ENCODE results near the gene RERE.

RERE gene

DNA sequence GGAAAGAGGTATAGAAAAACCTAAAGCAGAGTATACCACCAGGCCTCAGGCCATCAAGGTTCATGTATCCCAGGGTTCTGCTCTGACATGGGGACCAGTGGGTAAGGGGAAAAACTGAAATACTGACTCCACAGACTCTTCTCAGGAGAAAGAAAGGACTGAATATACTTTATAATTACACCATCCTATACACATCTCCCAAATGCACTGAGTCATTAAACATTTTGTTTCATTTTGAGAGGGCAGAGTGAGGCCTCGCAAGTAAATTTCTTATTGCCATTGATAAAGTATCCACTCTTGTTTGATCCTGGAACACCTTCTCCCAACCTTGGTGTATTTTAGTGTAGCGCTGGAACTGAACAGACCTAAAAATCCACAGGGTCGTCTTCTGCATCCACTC is 251.6 kb downstream of the RERE start:
- DNase-seq, result no peak

DNA sequence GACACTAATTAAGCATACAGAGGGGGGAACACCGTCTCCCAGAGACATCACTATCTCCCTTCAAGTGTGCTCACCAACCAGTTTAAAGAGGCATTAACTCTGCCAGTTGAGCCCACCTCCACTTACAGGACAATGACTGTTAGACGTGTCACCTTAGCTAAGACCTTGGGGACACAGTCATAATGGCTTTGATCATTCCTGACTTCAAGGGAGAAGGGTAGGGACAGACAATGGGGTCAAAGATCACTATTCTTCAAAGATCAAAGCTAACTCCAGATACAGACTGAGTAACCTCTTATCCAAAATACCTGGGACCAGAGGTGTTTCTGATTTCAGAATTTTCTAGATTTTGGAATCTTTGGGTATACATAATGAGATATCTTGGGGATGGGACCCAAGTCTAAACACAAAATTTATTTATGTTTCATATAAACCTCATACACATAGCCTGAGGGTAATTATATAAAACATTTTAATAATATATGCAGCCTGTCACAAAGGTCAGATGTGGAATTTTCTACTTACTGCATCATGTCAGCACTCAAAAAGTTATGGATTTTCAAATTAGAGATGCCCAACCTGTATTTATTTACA is 253.4 kb downstream of the RERE start:
- no peak for DNase-seq

DNA sequence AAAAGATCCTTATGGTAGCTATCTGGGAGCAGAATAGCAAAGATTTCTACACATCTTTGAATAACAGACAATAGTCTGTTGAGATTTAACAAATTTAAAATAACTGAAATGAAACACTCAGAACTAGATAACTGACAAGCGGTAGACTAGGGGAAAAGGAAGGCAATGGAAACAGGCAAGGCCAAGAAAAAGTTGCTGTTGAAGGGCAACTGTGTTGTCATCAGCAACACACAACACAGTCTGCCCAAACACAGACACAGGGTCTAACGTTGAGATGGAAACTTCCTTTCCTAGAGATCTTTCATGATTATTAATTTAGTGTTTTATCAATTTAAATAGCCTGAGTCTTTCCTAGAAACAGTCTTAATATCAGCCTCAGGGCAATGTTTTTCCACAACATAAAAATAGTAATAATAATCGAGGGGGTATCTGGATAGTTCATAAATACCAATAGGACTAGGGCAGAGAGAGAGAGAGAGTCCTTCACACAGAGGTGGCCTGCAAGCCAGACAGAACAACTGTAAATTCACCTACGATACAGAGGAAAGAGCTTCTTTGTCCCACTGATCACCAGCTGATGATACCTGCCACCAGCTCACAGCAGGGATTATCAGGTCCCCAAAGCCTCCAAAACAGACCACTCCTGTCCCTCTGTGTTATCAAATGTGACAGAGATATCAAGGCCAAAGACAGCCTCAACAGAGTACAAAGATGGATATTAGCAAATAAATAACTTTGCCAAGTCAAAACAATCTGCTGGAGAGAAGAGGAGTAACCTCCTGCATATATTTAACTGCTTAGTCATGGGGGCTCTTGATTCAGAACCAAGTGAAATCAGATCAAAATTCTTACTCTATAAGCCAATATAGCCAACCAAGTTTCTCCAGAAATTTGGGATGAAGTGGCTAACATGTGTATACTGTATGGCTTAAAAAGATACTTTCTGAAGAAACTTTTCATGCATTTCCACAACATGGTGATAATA is 254.3 kb downstream of the RERE start:
- no peak for DNase-seq

DNA sequence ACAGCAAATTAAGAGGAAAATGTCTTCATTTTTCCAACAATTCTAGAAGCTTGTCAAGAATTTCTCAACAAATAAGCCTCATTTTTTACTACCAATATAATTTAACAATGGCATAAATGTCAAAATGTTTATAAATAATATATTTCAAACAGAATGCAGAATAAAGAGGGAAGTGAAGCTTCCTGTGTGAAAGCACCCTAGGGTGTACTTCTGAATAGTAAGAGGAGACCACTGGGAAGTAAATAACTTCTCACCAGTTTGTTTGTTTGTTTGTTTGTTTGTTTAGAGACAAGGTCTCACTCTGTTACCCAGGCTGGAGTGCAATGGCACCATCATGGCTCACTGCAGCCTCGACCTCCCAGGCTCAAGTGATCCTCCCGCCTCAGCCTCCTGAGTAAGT is 255.2 kb downstream of the RERE start:
- no peak for DNase-seq

DNA sequence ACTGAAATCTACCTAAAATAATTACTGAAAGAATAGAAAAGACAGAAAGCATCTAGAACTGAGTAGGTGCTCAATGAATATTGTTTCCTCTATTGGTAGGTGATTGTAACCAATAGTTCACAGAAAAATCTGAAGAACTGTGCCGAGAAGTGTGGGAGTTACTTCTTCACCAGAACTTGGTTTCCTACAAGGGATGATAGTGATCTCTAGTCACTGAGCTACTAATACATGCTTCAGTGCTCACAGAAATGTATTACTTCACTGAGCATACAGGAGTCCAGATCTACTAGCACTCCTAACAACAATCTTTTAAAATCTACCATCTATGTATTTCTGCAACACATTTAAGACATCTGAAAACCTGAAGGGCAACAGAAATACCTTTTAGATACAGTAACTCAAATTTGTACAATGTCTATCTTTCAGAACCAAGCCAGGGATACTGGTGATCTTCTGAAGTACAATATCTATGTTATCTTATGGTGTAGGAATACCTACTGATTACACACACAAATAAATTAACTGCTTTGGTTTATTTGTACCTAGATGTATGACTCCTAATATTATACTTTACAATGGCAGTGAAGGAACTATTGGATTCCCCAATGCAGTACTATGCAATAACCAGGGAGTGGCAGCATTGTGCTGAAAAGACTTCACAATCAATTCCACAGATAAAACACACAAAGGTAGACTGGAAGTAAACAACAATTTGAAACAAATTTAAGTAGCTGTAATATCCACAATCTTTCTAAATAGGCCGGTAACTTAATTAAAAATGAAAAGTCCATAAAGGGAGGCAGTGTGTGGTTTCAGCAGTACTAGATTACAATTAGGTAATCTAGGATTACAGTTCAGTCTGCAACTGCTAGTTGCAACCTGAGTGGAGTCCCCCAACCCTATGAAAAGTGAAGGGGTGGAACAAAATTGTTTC is 256.6 kb downstream of the RERE start:
- DNase-seq, result no peak

DNA sequence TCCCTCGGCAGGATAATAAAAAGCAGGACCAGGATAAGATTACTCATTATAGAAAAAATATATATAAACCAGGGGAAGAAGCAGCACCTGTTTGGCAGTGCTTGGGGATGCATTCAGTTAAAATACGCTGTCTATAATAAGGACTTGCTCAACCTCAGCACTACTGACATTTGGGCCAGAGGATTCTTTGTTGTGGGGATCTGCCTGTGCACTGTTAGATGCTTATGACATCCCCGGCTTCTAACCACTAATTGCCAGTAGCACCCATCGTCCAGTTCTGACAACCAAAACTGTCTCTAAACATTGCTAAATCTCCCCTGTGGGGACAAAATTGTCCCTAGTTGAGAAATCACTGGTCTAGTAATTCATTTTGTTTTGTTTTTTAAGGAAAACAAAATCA is 257.4 kb downstream of the RERE start:
- no peak for DNase-seq

DNA sequence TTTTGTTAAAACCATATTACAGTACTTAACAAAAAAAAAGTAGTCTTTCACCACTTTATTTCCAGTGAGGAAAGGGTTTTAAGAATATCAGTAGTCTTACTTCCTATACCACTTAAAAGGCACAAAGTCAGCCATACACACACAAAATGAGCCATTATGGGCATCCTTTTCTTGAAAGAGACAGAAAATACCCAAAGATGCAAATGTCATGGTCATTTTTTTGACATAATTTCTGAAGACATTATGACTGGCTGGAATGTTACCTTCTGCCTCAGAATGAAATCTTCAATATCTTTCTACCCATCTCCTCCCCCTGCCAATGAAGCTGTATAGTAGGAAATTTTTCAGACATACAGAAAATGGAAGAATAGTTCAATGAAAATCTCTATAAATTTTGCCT is 261.9 kb downstream of the RERE start:
- DNase-seq, result no peak

DNA sequence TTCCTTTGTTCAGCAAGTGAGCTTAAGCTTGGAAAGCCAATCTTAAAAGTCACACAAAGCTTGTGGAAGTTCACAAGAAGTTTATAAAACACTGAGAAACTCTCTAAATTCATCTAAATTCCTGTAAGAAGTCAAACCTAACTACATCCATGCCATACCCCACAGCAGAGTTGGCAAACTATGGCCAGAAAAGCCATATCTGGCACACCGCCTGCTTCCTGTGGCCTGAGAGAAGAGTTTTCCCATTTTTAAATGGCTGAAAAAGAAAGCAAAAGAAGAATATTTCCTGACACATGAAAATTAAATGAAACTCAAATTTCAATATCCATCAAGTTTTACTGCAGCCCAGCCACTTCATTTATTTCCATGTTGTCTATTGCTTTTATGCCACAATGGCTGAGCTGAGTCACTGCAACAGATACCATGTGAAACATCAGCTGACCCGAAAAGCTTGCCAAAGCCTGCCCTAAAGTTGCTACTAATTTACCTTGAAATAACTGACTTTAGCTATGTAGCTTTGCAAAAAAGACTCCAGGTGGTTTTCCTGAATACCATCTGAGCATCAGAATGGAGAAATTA is 262.4 kb downstream of the RERE start:
- DNase-seq, result no peak

DNA sequence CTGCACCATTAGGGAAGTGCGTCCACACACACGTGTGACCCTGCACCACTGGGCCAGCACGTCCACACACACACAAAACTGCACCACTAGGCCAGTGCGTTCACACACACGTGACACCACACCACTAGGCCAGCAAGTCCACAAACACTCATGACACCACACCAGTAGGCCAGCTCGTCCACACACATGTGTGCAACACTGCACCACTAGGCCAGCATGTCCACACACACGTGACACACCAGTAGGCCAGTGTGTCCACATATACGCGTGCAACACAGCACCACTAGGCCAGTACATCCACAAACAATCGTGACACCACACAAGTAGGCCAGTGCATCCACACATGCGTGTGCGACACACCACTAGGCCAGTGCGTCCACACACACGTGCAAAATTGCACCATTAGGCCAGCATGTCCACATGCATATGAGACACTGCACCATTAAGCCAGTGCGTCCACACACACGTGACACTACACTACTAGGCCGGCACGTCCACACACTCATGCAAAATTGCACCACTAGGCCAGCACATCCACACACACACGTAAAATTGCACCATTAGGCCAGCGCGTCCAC is 264.5 kb downstream of the RERE start:
- DNase-seq, result no peak

DNA sequence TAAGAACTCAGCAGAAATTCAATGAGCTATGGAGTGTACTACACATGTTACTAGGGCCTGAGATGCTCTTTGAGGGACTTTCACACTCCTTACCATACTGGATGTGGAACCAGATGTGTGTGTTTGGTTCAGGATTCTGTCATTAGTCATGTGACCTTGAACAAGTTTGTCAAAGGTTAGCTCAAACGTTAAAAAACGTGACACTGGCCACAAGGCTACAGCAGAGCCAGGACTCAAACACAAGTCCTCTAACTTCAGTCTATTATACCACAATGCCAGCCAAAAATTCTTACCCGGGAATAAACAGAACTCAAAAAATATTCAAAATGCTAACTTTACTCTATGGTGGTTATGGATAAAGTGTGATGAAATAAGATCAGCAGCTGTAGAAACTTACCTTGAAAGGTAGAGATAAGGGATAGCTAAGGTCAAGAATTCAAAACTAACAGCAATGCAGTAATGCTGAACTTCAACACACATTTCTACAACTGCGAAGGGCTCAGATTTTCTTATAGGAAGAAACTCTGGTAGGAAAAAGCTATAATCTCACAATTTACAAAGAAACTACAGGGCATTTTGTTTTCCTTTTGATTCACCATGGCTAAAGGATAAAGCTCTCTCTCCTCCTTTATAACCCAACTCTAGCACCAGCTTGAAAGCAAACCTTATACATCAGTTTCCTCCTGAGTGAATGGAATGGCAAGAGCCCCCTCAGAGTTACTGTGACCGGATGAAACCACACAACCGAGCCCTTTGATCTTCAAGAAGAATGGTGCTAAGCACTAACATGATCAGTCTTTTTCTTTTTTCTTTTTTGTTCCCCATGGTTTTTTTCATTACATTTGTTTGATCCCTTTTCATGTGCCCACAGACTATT is 265.6 kb downstream of the RERE start:
- no peak for DNase-seq

DNA sequence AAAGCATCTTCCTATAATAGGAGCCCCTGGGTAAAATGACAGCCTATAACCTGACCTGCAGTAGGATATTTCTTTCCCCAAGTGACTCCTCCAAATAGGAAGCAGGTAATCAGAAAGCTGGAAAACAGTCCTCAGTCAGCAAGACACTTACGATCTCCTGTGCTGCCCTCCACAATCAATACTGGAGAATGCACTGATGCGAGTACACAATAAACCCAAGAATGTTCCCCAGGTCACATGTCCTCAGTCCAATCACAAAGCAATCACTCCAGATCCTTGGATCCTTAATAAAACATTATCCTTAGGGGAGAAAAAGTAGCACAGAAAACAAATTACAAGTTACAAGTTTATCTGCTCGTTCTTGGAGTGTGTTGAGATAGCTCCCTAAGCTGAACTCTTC is 266.4 kb downstream of the RERE start:
- DNase-seq, result no peak

DNA sequence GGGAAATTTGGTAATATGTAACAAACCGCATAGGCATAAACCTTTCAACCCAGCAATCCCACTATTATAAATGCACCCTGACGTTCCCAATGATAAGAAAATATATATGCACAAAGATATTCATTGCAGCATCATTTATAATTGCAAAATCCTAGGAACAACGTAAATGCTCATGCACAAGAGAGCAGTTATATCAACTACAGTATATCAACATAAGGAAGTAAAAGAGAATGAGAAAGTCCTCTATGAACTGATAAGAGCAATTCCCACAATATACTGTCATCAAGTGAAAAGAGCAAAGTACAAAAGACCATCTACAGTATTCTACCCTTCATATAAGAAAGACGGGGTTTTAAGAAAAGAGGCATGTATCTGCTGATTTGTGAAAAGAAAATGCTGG is 269.6 kb downstream of the RERE start:
- DNase-seq, result no peak

DNA sequence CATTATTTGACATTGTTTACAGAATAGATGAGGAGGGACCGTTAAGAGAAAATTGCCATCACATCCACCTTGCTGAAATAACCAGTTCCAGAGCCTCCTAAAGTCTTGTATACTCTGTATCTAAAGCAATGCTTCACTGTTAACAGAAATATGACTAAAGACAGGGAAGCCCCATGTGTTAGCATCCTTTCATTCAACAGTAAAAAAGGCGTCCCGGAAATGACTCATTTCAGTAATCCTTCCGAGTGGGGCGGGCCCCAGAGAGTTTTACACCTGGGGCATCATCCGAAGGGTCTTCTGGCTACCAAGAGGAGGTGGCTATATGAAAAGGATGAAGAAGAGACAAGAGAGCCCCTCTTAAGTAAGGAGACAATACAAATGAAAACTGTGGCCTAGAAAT is 272.4 kb downstream of the RERE start:
- no peak for DNase-seq

DNA sequence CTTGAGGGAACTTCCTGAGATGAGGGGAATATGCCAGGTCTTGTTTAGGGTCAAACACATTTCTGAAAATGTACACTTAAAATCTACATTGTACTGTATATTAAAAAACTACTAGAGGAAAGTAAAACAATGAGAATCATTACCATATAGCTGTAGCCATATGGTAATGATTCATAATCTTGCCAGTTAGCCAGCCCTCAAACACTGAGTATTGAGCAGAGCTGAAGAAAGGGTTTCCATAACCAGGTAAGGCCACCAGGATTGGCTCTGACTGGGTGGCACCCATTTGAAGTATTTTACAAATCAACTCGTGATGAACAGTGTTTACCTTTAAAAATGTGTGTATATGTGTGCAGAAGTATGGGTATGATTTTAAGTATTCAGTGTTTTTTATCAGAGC is 272.8 kb downstream of the RERE start:
- no peak for DNase-seq

DNA sequence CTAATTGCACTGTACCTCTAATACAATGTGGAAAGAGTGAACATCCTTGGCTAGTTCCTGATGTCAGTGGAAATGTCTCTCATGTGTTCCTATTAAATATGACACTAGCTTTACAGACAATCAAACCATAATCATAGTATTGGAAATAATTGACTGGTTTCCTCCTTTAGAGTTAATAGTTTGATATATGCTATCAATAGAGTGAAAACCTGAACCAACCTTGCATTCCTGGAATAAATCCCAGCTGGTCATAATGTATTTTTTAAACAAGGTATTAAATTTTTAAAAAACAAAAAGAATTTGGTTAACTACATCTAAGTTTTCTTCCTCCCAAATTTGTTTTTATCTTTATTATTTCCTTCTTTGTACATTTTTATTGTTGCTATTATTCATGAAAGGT is 273.5 kb downstream of the RERE start:
- DNase-seq, result no peak

DNA sequence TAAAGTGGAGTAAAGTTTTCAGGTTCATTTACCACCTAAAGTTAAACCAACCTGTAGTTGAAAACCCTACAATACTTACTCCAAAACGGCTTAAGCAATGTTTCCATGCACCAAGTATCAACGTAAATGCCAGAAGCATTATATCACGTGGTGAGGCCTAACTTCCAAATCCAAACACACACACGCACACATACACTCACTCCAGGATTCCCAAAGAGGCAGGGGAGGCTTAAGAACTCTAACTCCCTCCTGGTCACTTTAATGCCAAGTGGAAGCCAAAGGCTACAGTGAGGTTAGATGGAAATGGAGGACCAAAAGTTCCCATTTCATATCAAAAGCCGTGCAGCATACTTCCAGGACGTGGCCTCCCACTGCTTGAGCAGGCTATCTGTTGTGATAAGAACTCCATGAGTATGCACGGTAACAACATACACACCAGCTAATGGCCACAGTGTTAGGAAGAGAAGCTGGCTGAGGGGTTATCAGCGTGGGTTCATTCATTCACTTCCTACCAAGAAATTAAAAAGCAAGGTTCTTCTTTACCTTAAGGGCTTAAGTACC is 275.4 kb downstream of the RERE start:
- no peak for DNase-seq

DNA sequence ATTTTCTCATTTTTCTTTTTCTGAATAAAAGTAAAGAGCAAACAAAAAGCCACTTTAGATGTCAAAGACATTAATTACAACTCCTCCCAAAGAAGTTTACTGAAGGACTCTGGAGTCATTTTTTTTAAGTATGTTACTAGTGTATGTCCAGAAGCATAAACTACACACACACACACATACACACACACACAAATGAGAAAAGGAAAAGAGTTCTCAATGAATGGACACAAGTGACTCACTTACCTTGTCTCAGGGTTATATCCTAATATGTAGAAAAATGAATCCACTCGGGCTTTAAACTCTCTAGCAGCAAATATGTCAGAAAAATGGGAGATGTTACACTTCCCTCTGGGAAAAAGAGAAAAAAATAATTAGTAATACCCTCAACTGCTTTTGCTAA is 276.5 kb downstream of the RERE start:
- no peak for DNase-seq

DNA sequence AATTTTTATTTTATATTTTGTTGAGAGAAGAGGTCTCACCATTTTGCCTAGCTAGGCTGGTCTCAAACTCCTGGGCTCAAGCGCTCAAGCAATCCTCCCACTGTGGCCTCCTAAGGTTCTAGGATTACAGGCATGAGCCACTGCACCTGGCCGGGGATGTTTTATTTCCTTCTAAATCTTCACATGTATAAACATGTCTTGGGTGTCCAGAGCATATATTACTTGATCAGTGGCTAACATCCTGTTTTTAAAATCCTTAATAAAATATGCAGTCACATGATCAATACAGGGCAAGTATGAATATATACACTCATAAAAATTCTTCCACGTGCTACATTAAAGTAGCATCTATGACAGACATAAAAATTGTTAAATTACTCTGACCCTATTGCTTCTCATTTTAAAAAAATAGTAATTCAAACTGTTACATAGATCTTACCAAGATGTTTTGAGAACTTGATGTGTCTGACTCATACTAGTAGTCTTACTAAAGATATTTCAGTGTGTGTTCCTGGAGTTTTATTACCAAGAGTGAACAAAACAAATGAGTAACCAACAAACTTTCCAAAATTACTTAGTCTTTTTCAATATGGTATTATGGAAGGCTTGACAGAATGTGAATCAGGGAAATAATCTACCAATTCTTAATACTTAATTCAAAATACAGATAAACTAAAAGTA is 277.0 kb downstream of the RERE start:
- no peak for DNase-seq

DNA sequence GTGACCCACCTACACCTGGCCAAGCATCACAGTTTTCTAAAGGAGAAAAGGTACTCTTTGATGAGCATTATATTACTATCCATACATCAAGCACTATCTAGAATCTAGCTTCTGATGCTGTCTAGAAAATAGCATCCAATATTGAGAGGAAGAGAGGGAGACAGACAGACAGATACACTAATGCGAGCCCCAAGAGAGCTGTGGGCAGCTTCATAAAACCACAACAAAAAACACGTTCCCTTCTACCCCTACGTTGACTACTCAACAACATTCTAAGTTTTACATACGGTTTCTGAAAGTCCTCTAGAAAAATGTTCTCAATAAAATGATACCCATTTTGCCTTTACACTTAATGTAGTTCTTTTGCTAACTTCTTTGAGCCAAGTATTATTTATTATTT is 277.8 kb downstream of the RERE start:
- no peak for DNase-seq

DNA sequence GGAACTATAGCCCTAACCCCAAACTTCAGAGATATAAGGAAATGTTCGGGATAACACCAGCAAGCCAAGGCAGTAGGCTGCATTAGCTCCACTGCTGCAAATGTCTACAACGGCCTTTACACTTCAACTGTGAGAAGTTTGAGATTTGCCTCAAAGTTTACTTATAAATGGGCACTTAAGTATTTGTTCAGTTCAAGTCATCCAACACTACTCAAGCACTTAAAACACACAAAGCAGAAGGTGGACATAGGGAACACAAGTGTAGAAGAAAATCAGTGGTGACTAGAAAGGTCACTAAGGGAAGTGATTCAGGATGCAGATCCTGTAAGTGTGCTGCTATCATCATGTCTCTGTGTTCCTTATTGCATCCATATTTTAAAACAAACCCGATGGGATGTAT is 278.9 kb downstream of the RERE start:
- DNase-seq, result no peak

DNA sequence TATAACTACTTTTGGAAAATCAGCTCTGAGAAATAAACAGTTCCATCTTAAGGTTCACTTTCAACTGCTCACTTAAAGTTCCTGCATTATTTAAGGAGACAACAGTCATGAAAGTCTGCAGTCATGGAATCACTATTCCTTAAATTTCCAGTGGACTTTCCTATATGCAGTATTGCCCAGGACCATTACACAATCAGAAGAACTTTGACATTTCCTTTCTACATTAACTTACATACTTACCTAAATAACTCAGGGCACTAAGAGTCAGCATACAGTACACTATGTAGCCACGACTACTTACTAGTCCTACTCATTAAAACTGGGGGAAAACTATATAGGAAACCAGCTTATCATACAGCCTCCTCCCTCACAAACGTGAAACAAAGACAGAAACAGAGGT is 279.4 kb downstream of the RERE start:
- no peak for DNase-seq
